Esophagus muscularis mucosa (tissue), 4 donors: ENCODE measurements around the gene BDKRB2. TPM values are rescaled to one million over a fixed set of nuclear protein-coding genes. Genes with fewer than 3 reads are reported as not detected.

Source experiments
- DNase-seq: peaks from one replicate; pipeline ENCODE4 v3.0.0-alpha.2; 2017; ENCODE audit errors: extremely low spot score
- H3K27ac ChIP-seq, 4 donors: fragments of 200-600 bp; sonication (generic); replicated peaks in 1 of 4; 1 replicate in 3 of 4; 2 replicates in 1 of 4; pipeline ENCODE4 v1.5.1; 2016 to 2019; ENCODE audit warnings: mild to moderate bottlenecking in 1 of 4
- H3K27me3 ChIP-seq, 4 donors: fragments of 200-600 bp; sonication (generic); one replicate each; pipeline versions ENCODE4 v1.5.1 to v1.6.0; 2016 to 2019
- H3K36me3 ChIP-seq, 4 donors: fragments of 200-600 bp; sonication (generic); one replicate each; pipeline ENCODE4 v1.5.1; 2016 to 2019
- H3K4me1 ChIP-seq, 4 donors: fragments of 200-600 bp; sonication (generic); one replicate each; pipeline ENCODE4 v1.5.1; 2016 to 2019
- H3K4me3 ChIP-seq, 4 donors: fragments of 200-600 bp; sonication (generic); 1 replicate in 2 of 4; 2 replicates in 2 of 4; pipeline ENCODE4 v1.5.1; 2016 to 2019; ENCODE audit warnings: mild to moderate bottlenecking in 4 of 4, moderate library complexity in 1 of 4
- H3K9me3 ChIP-seq, 4 donors: fragments of 200-600 bp; sonication (generic); 1 replicate in 3 of 4; 2 replicates in 1 of 4; pipeline ENCODE4 v1.5.1; 2016 to 2019
- EP300 ChIP-seq: sonication (generic); formaldehyde crosslinking; IDR thresholded peaks from one replicate; pipeline ENCODE4 v1.6.1; 2017; ENCODE audit warnings: antibody characterized with exemption
- POLR2A ChIP-seq: fragments of 450-650 bp; IDR thresholded peaks from one replicate; pipeline ENCODE4 v1.6.1; 2017; ENCODE audit warnings: antibody characterized with exemption, moderate library complexity, mild to moderate bottlenecking, low read depth
- POLR2AphosphoS5 ChIP-seq, 2 donors: sonication (generic); formaldehyde crosslinking; IDR thresholded peaks; one replicate each; pipeline ENCODE4 v1.6.1; 2017; ENCODE audit warnings: antibody characterized with exemption in 2 of 2
- WGBS: methylation state at CpG from one replicate; pipeline ENCODE4 v1.1.5; 2018; 5-methylcytosine and 5-hydroxymethylcytosine counted together
- intact Hi-C: fragments of 100-400 bp; cut with DNase I; formaldehyde crosslinking; loops from one replicate; pipeline ENCODE4 v1.15.1; 2023
- total RNA-seq, 4 donors: library from RNA; depleted of rRNA; stranded (reverse); fragments of >200 nt; gene quantifications; one replicate each; pipeline versions ENCODE4 v1.1.0 to v1.2.1, GENCODE V29; 2016
- TF ChIP-seq, protein P1 (sequence below), 3 experiments: fragments of 200-600 bp in 2 of 3; fragments of 450-650 bp in 1 of 3; sonication (generic) in 2 of 3; IDR thresholded peaks; one replicate each; pipeline ENCODE4 v1.5.1; 2017 to 2019; ENCODE audit warnings: antibody characterized with exemption in 3 of 3, mild to moderate bottlenecking in 2 of 3, moderate library complexity in 1 of 3

BDKRB2 gene
- total RNA-seq, 4 donors from 2014 or later: 5.8 to 16.1 (median 10.0) TPM

GRCh38 chr14:96268431-96269358 is 64.1 kb downstream of the BDKRB2 start:
- Histone ChIP-seq H3K4me3 (no peak overlapping the region), H3K9me3 (peaks cover 0 to 11% (median 4%) of the 10 kb centered on the region in 4 donors), H3K4me1 (peaks cover 0 to 32% (median 21%) of the 10 kb centered on the region in 4 donors), H3K27ac (peak overlapping the region; percentile 48 to 63 (median 62)), H3K36me3 (no peaks in the 10 kb centered on the region), H3K27me3 (no peaks in the 10 kb centered on the region)
- 69% methylated on average over 22 of the region's 22 CpGs for WGBS
- no peak for DNase-seq
- TF ChIP-seq EP300 (no peak), POLR2AphosphoS5 (IDR thresholded peaks at IDR 0.05) (peak; percentile 70), POLR2A (no peak)
- TF ChIP-seq, protein P1, sequence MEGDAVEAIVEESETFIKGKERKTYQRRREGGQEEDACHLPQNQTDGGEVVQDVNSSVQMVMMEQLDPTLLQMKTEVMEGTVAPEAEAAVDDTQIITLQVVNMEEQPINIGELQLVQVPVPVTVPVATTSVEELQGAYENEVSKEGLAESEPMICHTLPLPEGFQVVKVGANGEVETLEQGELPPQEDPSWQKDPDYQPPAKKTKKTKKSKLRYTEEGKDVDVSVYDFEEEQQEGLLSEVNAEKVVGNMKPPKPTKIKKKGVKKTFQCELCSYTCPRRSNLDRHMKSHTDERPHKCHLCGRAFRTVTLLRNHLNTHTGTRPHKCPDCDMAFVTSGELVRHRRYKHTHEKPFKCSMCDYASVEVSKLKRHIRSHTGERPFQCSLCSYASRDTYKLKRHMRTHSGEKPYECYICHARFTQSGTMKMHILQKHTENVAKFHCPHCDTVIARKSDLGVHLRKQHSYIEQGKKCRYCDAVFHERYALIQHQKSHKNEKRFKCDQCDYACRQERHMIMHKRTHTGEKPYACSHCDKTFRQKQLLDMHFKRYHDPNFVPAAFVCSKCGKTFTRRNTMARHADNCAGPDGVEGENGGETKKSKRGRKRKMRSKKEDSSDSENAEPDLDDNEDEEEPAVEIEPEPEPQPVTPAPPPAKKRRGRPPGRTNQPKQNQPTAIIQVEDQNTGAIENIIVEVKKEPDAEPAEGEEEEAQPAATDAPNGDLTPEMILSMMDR (IDR thresholded peaks at IDR 0.05): no peak
- intact Hi-C loops: no loop called here

DNA sequence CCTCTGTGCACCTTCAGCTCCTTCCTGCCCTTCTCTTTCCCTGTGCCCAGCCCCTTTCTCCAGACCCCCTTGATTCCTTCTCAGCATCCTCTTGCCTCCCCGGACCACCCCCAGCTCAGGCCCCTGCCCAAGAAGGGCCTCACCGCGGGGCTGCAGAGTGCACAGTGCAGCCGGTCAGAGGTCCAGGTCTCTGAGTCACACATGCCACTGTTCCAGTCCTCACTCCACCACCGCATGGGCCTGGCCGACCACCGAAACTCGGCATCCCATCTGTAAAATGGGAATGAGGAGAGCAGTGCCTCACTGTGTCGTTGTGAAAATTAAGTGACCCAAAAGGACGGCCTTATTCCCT is 64.7 kb downstream of the BDKRB2 start:
- Histone ChIP-seq H3K36me3 (no peaks in the 10 kb centered on the region), H3K4me1 (peaks cover 0 to 32% (median 21%) of the 10 kb centered on the region in 4 donors), H3K4me3 (no peak overlapping the region), H3K27me3 (no peaks in the 10 kb centered on the region), H3K9me3 (peaks cover 0 to 11% (median 4%) of the 10 kb centered on the region in 4 donors), H3K27ac (peak overlapping the region; percentile 48 to 63 (median 62))
- WGBS: 71% methylated on average over 10 of the region's 10 CpGs
- no peak for TF ChIP-seq POLR2A
- no peak for TF ChIP-seq EP300
- no peak for TF ChIP-seq POLR2AphosphoS5 (IDR thresholded peaks at IDR 0.05)
- TF ChIP-seq, protein P1 (IDR thresholded peaks at IDR 0.05): no peak
- no peak for DNase-seq
- intact Hi-C loops: no loop called here

- Histone ChIP-seq H3K9me3 (peaks cover 0 to 11% (median 4%) of the 10 kb centered on the region in 4 donors), H3K4me1 (peaks cover 0 to 36% (median 33%) of the 10 kb centered on the region in 4 donors), H3K36me3 (no peaks in the 10 kb centered on the region), H3K27me3 (no peaks in the 10 kb centered on the region), H3K4me3 (no peak overlapping the region), H3K27ac (peak overlapping the region in 1 of 4 donors; percentile 13)
- DNase-seq: no peak
- intact Hi-C loops: no loop called here
- TF ChIP-seq, protein P1 (IDR thresholded peaks at IDR 0.05): no peak
- no peak for TF ChIP-seq POLR2A
- TF ChIP-seq EP300: no peak
- no peak for TF ChIP-seq POLR2AphosphoS5 (IDR thresholded peaks at IDR 0.05)
- 81% methylated on average over 8 of the region's 8 CpGs for WGBS
Observed at GRCh38 chr14:96270565-96271420, 66.2 kb downstream of the BDKRB2 start.

- TF ChIP-seq EP300 (no peak), POLR2AphosphoS5 (IDR thresholded peaks at IDR 0.05) (no peak), POLR2A (no peak)
- TF ChIP-seq, protein P1 (IDR thresholded peaks at IDR 0.05): no peak
- WGBS: 80% methylated on average over 1 of the region's 1 CpG
- peaks cover 0 to 38% (median 36%) of the 10 kb centered on the region in 4 donors for H3K4me1 ChIP-seq
- no peaks in the 10 kb centered on the region for H3K27me3 ChIP-seq
- peaks cover 0 to 11% (median 4%) of the 10 kb centered on the region in 4 donors for H3K9me3 ChIP-seq
- H3K4me3 ChIP-seq: no peak overlapping the region
- DNase-seq: no peak
- intact Hi-C loops: no loop called here
- H3K27ac ChIP-seq: no peak overlapping the region
- no peaks in the 10 kb centered on the region for H3K36me3 ChIP-seq
Observed at GRCh38 chr14:96271421-96271762, 66.8 kb downstream of the BDKRB2 start.
